SH-SY5Y (cell line): ENCODE measurements around the gene PIK3CD.

ENCODE experiments used
- GATA2 ChIP-seq: IDR thresholded peaks from 2 replicates; pipeline ENCODE4 v1.6.1; 2011; ENCODE audit warnings: mild to moderate bottlenecking, low read depth, low read length
- GATA3 ChIP-seq: IDR thresholded peaks from 2 replicates; pipeline ENCODE4 v1.6.1; 2011; ENCODE audit warnings: low read depth, mild to moderate bottlenecking, low read length, moderate library complexity

- TF ChIP-seq GATA2 (no peak), GATA3 (no peak)
These were observed 77.1 kb downstream of the PIK3CD start for GRCh38 chr1:9728451-9729295.
